Activated T-helper 1 cell treated with anti-CD3 and anti-CD28 coated beads, Interleukin-2, amount 50 U/mL, for 16 hours (primary cell): ENCODE data around the gene APOA5.

Source experiments
- DNase-seq, 2 donors: peaks; one replicate each; pipeline ENCODE4 v3.0.0-alpha.2; 2020; ENCODE audit warnings: low read depth in 1 of 2, low spot score in 1 of 2

APOA5 gene

GRCh38 chr11:116798368-116798767, 6.7 kb upstream of the APOA5 start:
- no peak for DNase-seq

GRCh38 chr11:116797816-116798215, 6.1 kb upstream of the APOA5 start:
- no peak for DNase-seq

- no peak for DNase-seq
These were observed 4.9 kb upstream of the APOA5 start for GRCh38 chr11:116796548-116796947.

- DNase-seq: no peak
These were observed 3.2 kb upstream of the APOA5 start for GRCh38 chr11:116794851-116795250.

GRCh38 chr11:116793772-116794097, 2.1 kb upstream of the APOA5 start:
- no peak for DNase-seq

GRCh38 chr11:116792869-116793771, 1.4 kb upstream of the APOA5 start:
- DNase-seq: no peak

- no peak for DNase-seq
These were observed 627 bp upstream of the APOA5 start for GRCh38 chr11:116792144-116792868.

GRCh38 chr11:116791002-116791812, 472 bp downstream of the APOA5 start:
- peak; percentile 63 to 67 for DNase-seq

- DNase-seq: no peak
These were observed 1.3 kb downstream of the APOA5 start for GRCh38 chr11:116790167-116791001.

GRCh38 chr11:116788975-116789374, 2.7 kb downstream of the APOA5 start:
- DNase-seq: no peak

GRCh38 chr11:116788534-116788933, 3.1 kb downstream of the APOA5 start:
- DNase-seq: no peak

GRCh38 chr11:116787786-116788486, 3.7 kb downstream of the APOA5 start, which contains the start of gene ZPR1:
Gene ZPR1 (minus strand): TSS chr11:116788023. CDS start chr11:116787990, 33 bp downstream.
- DNase-seq: peak; percentile 74 to 80

- no peak for DNase-seq
These were observed 4.3 kb downstream of the APOA5 start for GRCh38 chr11:116787436-116787785.

GRCh38 chr11:116786966-116787365, 4.7 kb downstream of the APOA5 start:
- DNase-seq: no peak

GRCh38 chr11:116786326-116786725, 5.4 kb downstream of the APOA5 start:
- no peak for DNase-seq

GRCh38 chr11:116782728-116783127, 9.0 kb downstream of the APOA5 start:
- no peak for DNase-seq

GRCh38 chr11:116778556-116778955, 13.1 kb downstream of the APOA5 start:
- no peak for DNase-seq

GRCh38 chr11:116777056-116777455, 14.6 kb downstream of the APOA5 start:
- no peak for DNase-seq

GRCh38 chr11:116776522-116776984, 15.1 kb downstream of the APOA5 start:
- no peak for DNase-seq

GRCh38 chr11:116775975-116776374, 15.7 kb downstream of the APOA5 start:
- DNase-seq: no peak
